Liver (tissue), 2 donors: ENCODE measurements around the gene CYP1B1.
"Not testable (repeated sequence)": the region's sequence is repeated elsewhere in the genome, so short reads cannot be mapped to it uniquely, and the experiment has no call there.

ENCODE experiments used
- CTCF ChIP-seq: fragments of 150-350 bp; IDR thresholded peaks from 2 replicates; pipeline ENCODE4 v1.5.1; 2017; ENCODE audit warnings: improper control_type of control experiment, low read depth, low read length; ENCODE audit not compliant: missing input control
- MAX ChIP-seq: IDR thresholded peaks from 2 replicates; pipeline ENCODE4 v1.6.1; 2016; ENCODE audit warnings: antibody characterized with exemption
- donor health status: healthy.

- not testable (repeated sequence) for TF ChIP-seq CTCF, MAX
These were observed 14.3 kb upstream of the CYP1B1 start for GRCh38 chr2:38090212-38090611.
